Ishikawa (cell line): ENCODE results near the gene ALG10B.

Source experiments
- CEBPB ChIP-seq: IDR thresholded peaks from 2 replicates; pipeline ENCODE4 v1.6.1; 2012
- CREB1 ChIP-seq: IDR thresholded peaks from 2 replicates; pipeline ENCODE4 v1.6.1; 2012; ENCODE audit warnings: low read depth
- EGR1 ChIP-seq: IDR thresholded peaks from 2 replicates; pipeline ENCODE4 v1.6.1; 2012
- EP300 ChIP-seq: IDR thresholded peaks from 2 replicates; pipeline ENCODE4 v1.6.1; 2012; ENCODE audit warnings: borderline replicate concordance
- FOXM1 ChIP-seq: IDR thresholded peaks from 2 replicates; pipeline ENCODE4 v1.6.1; 2012; ENCODE audit warnings: low read depth, borderline replicate concordance
- MAX ChIP-seq: IDR thresholded peaks from 2 replicates; pipeline ENCODE4 v1.6.1; 2012
- NFIC ChIP-seq: IDR thresholded peaks from 2 replicates; pipeline ENCODE4 v1.6.1; 2012
- RAD21 ChIP-seq: IDR thresholded peaks from 2 replicates; pipeline ENCODE4 v1.6.1; 2012; ENCODE audit warnings: low read depth
- REST ChIP-seq: IDR thresholded peaks from 2 replicates; pipeline ENCODE4 v1.6.1; 2012; ENCODE audit warnings: low read depth, mild to moderate bottlenecking
- TAF1 ChIP-seq: IDR thresholded peaks from 2 replicates; pipeline ENCODE4 v1.6.1; 2012; ENCODE audit warnings: low read depth, mild to moderate bottlenecking
- TCF12 ChIP-seq: IDR thresholded peaks from 2 replicates; pipeline ENCODE4 v1.6.1; 2012; ENCODE audit warnings: low read depth
- TEAD4 ChIP-seq: IDR thresholded peaks from 2 replicates; pipeline ENCODE4 v1.6.1; 2012
- USF1 ChIP-seq: IDR thresholded peaks from 2 replicates; pipeline ENCODE4 v1.6.1; 2012
- YY1 ChIP-seq: IDR thresholded peaks from 2 replicates; pipeline ENCODE4 v1.6.1; 2012; ENCODE audit warnings: low read depth
- ZBTB7A ChIP-seq: IDR thresholded peaks from 2 replicates; pipeline ENCODE4 v1.6.1; 2012; ENCODE audit warnings: low read depth

ALG10B gene, protein sequence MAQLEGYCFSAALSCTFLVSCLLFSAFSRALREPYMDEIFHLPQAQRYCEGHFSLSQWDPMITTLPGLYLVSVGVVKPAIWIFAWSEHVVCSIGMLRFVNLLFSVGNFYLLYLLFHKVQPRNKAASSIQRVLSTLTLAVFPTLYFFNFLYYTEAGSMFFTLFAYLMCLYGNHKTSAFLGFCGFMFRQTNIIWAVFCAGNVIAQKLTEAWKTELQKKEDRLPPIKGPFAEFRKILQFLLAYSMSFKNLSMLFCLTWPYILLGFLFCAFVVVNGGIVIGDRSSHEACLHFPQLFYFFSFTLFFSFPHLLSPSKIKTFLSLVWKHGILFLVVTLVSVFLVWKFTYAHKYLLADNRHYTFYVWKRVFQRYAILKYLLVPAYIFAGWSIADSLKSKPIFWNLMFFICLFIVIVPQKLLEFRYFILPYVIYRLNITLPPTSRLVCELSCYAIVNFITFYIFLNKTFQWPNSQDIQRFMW

GRCh38 chr12:38316391-38317129, at the start of gene ALG10B:
Gene ALG10B, plus strand, starts transcription at chr12:38316774. Its CDS starts 120 bp downstream, at chr12:38316894.
- TF ChIP-seq TCF12 (peak; percentile 85), CREB1 (no peak), FOXM1 (no peak; the same call in 1 of the 2 replicates), CEBPB (peak; percentile 44; the same call in 1 of the 2 replicates), EGR1 (no peak), EP300 (peak; percentile 61; the same call in 1 of the 2 replicates), REST (no peak), YY1 (peak; percentile 63; the same call in 1 of the 2 replicates), RAD21 (peak; percentile 93), TEAD4 (peak; percentile 77), TAF1 (peak; percentile 80), USF1 (peak; percentile 80), MAX (peak; percentile 81)

GRCh38 chr12:38268612-38269011, 48.0 kb upstream of the ALG10B start:
- TF ChIP-seq NFIC (no peak), EGR1 (no peak), MAX (no peak), EP300 (no peak), CEBPB (no peak), TAF1 (no peak), TCF12 (no peak)

DNA sequence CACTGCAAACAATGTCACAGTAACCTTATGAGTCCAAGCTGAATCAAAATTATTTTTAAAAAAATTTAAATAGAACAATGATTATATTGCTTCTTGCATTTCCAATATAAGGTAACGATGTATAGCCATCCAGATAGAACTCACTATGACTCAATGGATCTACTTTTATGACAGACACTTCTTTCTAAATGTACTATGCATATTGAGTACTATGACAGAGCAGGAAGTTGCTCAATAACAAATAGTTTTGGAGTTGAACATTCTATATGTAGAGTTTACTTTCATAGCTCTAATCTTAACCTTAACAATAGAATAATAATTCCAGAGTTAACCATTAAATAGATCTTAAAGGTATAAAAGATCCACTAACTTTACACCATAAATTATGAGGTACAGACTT, 46.7 kb upstream of the ALG10B start:
- TF ChIP-seq FOXM1 (no peak), TAF1 (no peak), REST (no peak), USF1 (no peak)

- no peak for TF ChIP-seq RAD21
These were observed 36.8 kb upstream of the ALG10B start for GRCh38 chr12:38279756-38280155.

DNA sequence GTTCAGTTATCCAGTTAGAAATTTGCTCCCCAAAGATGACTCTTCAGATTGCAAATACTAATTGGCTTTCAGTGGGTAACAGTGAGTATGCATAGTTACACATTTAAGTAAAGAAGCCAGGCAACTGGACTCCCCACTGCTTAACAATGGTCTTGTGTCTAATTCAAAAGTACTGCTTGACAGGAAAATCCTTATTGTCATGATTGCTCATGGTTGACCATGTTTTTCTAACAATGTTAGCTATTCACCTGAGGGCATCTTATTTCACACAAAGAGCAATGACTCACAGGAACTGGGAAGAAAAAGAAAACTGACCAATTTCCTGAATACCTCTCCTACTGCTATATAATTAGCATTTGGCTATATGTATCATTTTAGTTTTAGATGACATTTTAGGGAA, 33.7 kb upstream of the ALG10B start:
- TF ChIP-seq EGR1 (no peak), TCF12 (peak; percentile 94), NFIC (peak; percentile 80), MAX (peak; percentile 52; the same call in 1 of the 2 replicates), ZBTB7A (no peak), FOXM1 (peak; percentile 96), RAD21 (peak; percentile 24; the same call in 1 of the 2 replicates), TEAD4 (peak; percentile 92), USF1 (peak; percentile 27; the same call in 1 of the 2 replicates), EP300 (peak; percentile 97), CEBPB (no peak; the same call in 1 of the 2 replicates)
